MCF 10A (cell line): ENCODE data around the gene CD276. TPM values are rescaled to one million over a fixed set of nuclear protein-coding genes. Genes with fewer than 3 reads are reported as not detected.

Experiments used
- BruUV-seq: library from RNA; stranded (reverse); fragments of 400-500 nt; replicated peaks from 2 replicates; lab custom pipeline; 2021; lab: Mats Ljungman, UMichigan
- CTCF ChIA-PET: fragments of 300-600 bp; sonication (Branson Sonifier 250); formaldehyde crosslinking; extraction: SDS; loops from one replicate; lab custom pipeline; 2021; ENCODE audit warnings: antibody characterized with exemption, inconsistent platforms; lab: Yijun Ruan, JAX
- POLR2A ChIA-PET: fragments of 300-600, 350-650 bp; sonication (Branson Sonifier 250); formaldehyde crosslinking; extraction: SDS; loops from one replicate; lab custom pipeline; 2020; ENCODE audit warnings: antibody characterized with exemption, inconsistent platforms; lab: Yijun Ruan, JAX
- DNase-seq: peaks from one replicate; pipeline ENCODE4 v3.0.0-alpha.2; 2018; ENCODE audit not compliant: unreplicated experiment
- H3K27ac Mint-ChIP-seq: one replicate; pipeline ENCODE4 v1.8.0; 2022; ENCODE audit warnings: mild to moderate bottlenecking, low read depth, mixed read lengths; ENCODE audit not compliant: unreplicated experiment
- H3K27me3 Mint-ChIP-seq: one replicate; pipeline ENCODE4 v1.8.0; 2022; ENCODE audit warnings: mixed read lengths; ENCODE audit not compliant: insufficient read depth, unreplicated experiment
- H3K36me3 Mint-ChIP-seq: one replicate; pipeline ENCODE4 v1.8.0; 2022; ENCODE audit warnings: mild to moderate bottlenecking, moderate library complexity, mixed read lengths; ENCODE audit not compliant: insufficient read depth, unreplicated experiment
- H3K4me1 Mint-ChIP-seq: one replicate; pipeline ENCODE4 v1.8.0; 2022; ENCODE audit warnings: mixed read lengths; ENCODE audit not compliant: insufficient read depth, unreplicated experiment
- H3K4me3 Mint-ChIP-seq: one replicate; pipeline ENCODE4 v1.8.0; 2022; ENCODE audit warnings: mild to moderate bottlenecking, moderate library complexity, mixed read lengths; ENCODE audit not compliant: unreplicated experiment
- H3K9me3 Mint-ChIP-seq: one replicate; pipeline ENCODE4 v1.8.0; 2022; ENCODE audit warnings: mixed read lengths; ENCODE audit not compliant: unreplicated experiment
- CTCF ChIP-seq: fragments of 200-600 bp; IDR thresholded peaks from one replicate; pipeline ENCODE4 v1.8.0; 2022; ENCODE audit warnings: antibody characterized with exemption, mild to moderate bottlenecking; ENCODE audit not compliant: unreplicated experiment
- intact Hi-C: fragments of 100-400 bp; cut with micrococcal nuclease; formaldehyde crosslinking; loops from 2 replicates; pipeline ENCODE4 v1.14.1; 2022
- total RNA-seq: library from RNA; stranded (reverse); gene quantifications from 2 replicates; pipeline ENCODE4 v1.2.3, GENCODE V29; 2022

CD276 gene
- total RNA-seq, 1 experiment from 2014 or later: 52.8 TPM

GRCh38 chr15:73710321-73710720, 26.1 kb downstream of the CD276 start:
- no peak overlapping the region for H3K4me3 Mint-ChIP-seq

GRCh38 chr15:73711526-73711925, 27.3 kb downstream of the CD276 start:
- H3K27ac Mint-ChIP-seq: no peak overlapping the region
- CTCF ChIA-PET: interaction anchor here (1.3 to 3.8 kb wide), 3 partner anchors 12 to 75 kb away, joined by 7 to 15 read pairs (median 9); no protein-coding TSS in a partner anchor
- H3K36me3 Mint-ChIP-seq: peaks cover 16% of the 10 kb centered on the region
- no peaks in the 10 kb centered on the region for H3K9me3 Mint-ChIP-seq
- H3K27me3 Mint-ChIP-seq: no peaks in the 10 kb centered on the region
- no peaks in the 10 kb centered on the region for H3K4me1 Mint-ChIP-seq
- DNase-seq: no peak
- no TSS peak for BruUV-seq
- POLR2A ChIA-PET: no interaction called here
- no peak overlapping the region for H3K4me3 Mint-ChIP-seq
- no peak for TF ChIP-seq CTCF
- intact Hi-C loops: no loop called here

More at GRCh38 chr15:73710321-73710720, 26.1 kb downstream of the CD276 start:
- Mint-ChIP-seq H3K27ac (no peak overlapping the region), H3K9me3 (no peaks in the 10 kb centered on the region), H3K36me3 (peaks cover 23% of the 10 kb centered on the region), H3K4me1 (no peaks in the 10 kb centered on the region), H3K27me3 (no peaks in the 10 kb centered on the region)
- ChIA-PET POLR2A (interaction anchor here (0.7 kb wide), 1 partner anchor 1490 kb away, joined by 3 read pairs; no protein-coding TSS in a partner anchor), CTCF (interaction anchor here (0.6 to 3.8 kb wide), 2 partner anchors 10 to 197 kb away, joined by 3 to 15 read pairs; no protein-coding TSS in a partner anchor)
- TF ChIP-seq CTCF: no peak
- BruUV-seq: no TSS peak
- no peak for DNase-seq
- intact Hi-C loops: no loop called here

GRCh38 chr15:73712107-73712506, 27.9 kb downstream of the CD276 start:
- no peak for TF ChIP-seq CTCF
- intact Hi-C loops: no loop called here
- no peak for DNase-seq
- Mint-ChIP-seq H3K27ac (peak overlapping the region; percentile 59), H3K4me3 (no peak overlapping the region), H3K4me1 (no peaks in the 10 kb centered on the region), H3K36me3 (peaks cover 16% of the 10 kb centered on the region), H3K27me3 (no peaks in the 10 kb centered on the region), H3K9me3 (no peaks in the 10 kb centered on the region)
- CTCF ChIA-PET: interaction anchor here (1.3 to 2.0 kb wide), 2 partner anchors 12 to 76 kb away, joined by 7 to 9 read pairs; no protein-coding TSS in a partner anchor
- POLR2A ChIA-PET: no interaction called here
- BruUV-seq: no TSS peak

- DNase-seq: no peak
- TF ChIP-seq CTCF: no peak
- Mint-ChIP-seq H3K4me1 (no peaks in the 10 kb centered on the region), H3K9me3 (no peaks in the 10 kb centered on the region), H3K4me3 (no peak overlapping the region), H3K36me3 (peaks cover 6% of the 10 kb centered on the region), H3K27me3 (no peaks in the 10 kb centered on the region), H3K27ac (no peak overlapping the region)
- POLR2A ChIA-PET: interaction anchor here (1.3 kb wide), 1 partner anchor 81 kb away, joined by 3 read pairs; the partner anchor contains the start of gene NPTN
- BruUV-seq: no TSS peak
- intact Hi-C loops: no loop called here
- CTCF ChIA-PET: interaction anchor here (0.7 to 1.9 kb wide), 2 partner anchors 31 to 79 kb away, joined by 3 to 5 read pairs; no protein-coding TSS in a partner anchor
Observed at GRCh38 chr15:73714695-73715301, 30.6 kb downstream of the CD276 start.
